Activated CD4-positive, alpha-beta T cell treated with anti-CD3 and anti-CD28 coated beads for 1 hour (primary cell): Measurements from ENCODE around the gene BOLL.
"Not testable (repeated sequence)": the region's sequence is repeated elsewhere in the genome, so short reads cannot be mapped to it uniquely, and the experiment has no call there.

Experiments used
- DNase-seq: peaks from one replicate; pipeline ENCODE4 v3.0.0-alpha.2; 2020

The BOLL gene

DNA sequence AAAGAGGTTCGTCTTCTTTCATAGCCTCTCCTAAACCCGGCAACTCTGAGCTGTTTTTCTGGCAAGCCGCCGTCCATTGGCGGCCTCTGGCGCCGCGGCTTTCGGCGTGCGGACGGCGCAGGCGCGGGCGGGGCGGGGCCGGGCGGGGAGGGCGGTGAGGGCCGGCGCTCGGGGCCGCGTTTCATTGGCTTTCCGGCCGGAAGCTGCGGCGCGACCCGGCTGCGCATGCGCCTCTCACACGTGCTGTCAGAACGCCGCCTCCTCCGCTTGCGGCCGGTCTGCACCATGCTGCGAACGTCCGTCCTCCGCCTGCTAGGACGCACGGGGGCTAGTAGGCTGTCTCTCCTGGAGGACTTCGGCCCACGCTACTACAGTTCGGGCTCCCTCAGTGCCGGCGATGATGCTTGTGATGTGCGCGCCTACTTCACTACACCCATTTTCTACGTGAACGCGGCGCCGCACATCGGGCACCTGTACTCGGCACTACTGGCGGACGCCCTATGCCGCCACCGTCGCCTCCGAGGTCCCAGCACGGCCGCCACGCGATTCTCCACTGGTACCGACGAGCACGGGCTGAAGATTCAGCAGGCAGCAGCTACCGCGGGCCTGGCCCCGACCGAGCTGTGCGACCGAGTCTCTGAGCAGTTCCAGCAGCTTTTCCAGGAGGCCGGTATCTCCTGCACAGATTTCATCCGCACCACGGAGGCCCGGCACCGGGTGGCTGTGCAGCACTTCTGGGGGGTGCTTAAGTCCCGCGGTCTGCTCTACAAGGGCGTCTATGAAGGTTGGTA is 79.8 kb downstream of the BOLL start, which contains the start of gene MARS2:
TSS of gene MARS2 (plus strand) at position 249 of the 791 bp plus-strand sequence. CDS start at position 286, 37 bp downstream.
- DNase-seq, result peak; percentile 88

DNA sequence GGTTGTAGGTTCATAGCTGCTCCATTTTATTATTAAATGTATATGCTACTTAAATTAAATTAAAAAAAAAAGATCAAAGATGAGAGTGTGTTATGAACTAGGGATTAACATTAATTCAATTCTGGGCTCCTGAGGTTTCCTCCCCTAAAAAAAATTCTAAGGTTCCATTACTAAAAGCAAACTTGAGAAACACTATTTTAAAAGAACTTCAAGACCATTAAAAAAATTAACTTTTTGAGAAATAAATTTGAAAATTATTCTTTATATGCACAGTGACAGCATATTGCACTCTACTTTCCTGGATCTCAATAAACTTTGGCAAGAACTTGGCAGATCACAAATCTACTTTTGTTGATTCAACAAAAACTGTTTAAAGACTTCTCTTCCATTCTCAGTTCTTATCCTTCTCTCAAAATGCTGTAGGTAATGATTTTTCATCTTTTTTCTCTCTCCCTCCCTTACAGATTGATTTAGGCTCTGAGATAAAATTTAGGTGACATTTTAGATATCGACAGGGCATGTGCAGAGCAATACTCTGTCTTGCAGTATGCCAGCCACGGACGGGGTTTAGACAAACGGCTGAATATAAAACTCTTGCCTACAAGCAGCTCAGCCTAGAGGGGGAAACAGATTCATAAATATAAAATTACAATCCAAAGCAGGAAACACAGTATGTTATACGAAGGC is 80.5 kb downstream of the BOLL start:
- DNase-seq, result no peak

DNA sequence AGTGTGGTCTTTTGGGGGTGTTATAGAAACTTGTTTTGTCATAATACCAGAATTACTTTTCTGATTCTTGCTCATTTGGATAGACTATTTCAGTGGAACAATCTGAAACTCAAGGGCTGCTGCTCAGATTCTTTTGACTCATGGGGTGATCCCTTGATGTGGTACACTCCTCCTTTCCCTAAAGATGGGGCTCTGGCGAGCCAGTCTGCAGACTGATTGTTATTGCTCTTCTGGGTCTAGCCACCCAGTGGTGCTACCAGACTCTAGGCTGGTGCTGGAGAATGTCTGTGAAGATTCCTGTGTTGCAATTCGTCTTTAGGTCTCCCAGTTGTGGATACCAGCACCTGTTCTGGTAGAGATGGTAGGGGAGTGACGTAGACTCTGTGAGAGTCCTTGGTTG is 84.2 kb downstream of the BOLL start:
- DNase-seq, result no peak

DNA sequence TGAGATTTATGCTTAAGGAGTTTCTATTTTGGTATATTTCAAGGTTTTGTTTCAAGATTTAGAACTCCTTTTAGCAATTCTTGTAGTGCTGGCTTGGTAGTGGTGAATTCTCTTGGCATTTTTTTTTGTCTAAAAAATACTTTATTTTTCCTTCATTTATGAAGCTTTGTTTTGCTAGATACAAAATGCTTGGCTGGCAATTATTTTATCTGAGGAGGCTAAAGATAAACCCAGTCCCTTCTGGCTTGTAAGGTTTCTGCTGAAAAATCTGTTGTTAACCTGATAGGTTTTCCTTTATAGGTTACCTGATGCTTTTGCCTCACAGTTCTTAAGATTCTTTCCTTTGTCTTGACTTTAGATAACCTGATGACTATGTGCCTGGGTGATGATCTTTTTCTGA is 85.4 kb downstream of the BOLL start:
- DNase-seq, result not testable (repeated sequence)

DNA sequence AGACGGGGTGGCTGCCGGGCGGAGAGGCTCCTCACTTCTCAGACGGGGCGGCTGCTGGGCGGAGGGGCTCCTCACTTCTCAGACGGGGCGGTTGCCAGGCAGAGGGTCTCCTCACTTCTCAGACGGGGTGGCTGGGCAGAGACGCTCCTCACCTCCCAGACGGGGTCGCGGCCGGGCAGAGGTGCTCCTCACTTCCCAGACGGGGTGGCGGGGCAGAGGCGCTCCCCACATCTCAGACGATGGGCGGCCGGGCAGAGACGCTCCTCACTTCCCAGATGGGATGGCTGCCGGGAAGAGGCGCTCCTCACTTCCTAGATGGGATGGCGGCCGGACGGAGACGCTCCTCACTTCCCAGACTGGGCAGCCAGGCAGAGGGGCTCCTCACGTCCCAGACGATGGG is 88.5 kb downstream of the BOLL start:
- not testable (repeated sequence) for DNase-seq

DNA sequence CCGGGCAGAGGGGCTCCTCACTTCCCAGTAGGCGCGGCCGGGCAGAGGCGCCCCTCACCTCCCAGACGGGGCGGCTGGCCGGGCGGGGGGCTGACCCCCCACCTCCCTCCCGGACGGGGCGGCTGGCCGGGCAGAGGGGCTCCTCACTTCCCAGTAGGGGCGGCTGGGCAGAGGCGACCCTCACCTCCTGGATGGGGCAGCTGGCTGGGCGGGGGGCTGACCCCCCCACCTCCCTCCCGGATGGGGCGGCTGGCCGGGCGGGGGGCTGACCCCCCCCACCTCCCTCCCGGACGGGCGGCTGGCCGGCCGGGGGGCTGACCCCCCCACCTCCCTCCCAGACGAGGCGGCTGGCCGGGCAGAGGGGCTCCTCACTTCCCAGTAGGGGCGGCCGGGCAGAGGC is 89.1 kb downstream of the BOLL start:
- not testable (repeated sequence) for DNase-seq

DNA sequence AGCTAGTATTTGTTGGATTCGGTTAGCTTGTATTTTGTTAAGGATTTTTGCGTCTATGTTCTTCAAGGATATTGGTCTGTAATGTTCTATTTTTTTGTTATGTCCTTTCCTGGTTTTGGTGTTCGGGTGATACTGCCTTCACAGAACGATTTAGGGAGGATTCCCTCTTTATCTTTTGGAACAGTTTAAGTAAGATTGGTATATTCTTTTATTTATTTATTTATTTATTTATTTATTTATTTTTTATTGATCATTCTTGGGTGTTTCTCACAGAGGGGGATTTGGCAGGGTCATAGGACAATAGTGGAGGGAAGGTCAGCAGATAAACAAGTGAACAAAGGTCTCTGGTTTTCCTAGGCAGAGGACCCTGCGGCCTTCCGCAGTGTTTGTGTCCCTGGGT is 89.9 kb downstream of the BOLL start:
- DNase-seq, result not testable (repeated sequence)

DNA sequence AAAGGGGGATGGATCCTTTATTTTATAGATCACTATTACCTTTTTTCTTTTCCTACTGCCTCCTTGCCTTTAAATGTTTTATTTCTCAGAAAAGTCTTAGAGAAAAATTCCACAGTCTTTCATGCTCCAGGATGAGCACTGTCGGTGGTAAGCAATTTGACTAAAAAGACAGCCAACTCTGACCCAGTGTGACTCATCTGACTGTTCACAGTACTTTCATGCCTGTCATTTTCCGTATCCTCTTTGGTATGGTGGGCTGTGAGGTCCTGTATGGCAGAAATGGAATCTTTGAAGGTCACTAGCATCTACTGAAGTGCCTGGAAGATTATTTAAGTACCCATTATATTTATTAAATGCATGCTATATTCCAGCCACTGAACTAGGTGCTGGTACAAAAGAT is 107.6 kb downstream of the BOLL start:
- DNase-seq, result no peak

DNA sequence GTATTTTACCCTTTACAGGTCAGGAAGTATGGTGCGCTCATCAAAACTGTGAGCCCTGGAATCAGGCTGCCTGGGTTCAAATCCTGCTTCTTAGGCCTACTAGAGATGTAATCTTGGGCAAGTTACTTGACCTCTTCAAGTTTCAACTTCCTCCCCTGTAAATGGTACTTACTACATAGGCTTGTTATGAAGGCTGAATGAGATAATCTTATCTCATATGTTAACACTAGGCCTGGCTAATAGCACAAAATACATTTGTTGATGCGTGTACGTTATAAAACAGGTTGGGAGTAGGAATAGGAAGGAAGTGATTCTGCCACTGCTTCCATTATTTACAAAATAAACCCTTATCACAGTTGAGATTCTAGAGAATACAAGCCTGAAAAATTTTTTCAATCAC is 108.1 kb downstream of the BOLL start:
- DNase-seq, result no peak
